Measurements from ENCODE around the gene SHE. TPM values are rescaled to one million over a fixed set of nuclear protein-coding genes. Genes with fewer than 3 reads are reported as not detected.

The SHE gene
- total RNA-seq, 4 donors from 2014 or later, result 11.6 to 55.0 (median 25.8) TPM

DNA sequence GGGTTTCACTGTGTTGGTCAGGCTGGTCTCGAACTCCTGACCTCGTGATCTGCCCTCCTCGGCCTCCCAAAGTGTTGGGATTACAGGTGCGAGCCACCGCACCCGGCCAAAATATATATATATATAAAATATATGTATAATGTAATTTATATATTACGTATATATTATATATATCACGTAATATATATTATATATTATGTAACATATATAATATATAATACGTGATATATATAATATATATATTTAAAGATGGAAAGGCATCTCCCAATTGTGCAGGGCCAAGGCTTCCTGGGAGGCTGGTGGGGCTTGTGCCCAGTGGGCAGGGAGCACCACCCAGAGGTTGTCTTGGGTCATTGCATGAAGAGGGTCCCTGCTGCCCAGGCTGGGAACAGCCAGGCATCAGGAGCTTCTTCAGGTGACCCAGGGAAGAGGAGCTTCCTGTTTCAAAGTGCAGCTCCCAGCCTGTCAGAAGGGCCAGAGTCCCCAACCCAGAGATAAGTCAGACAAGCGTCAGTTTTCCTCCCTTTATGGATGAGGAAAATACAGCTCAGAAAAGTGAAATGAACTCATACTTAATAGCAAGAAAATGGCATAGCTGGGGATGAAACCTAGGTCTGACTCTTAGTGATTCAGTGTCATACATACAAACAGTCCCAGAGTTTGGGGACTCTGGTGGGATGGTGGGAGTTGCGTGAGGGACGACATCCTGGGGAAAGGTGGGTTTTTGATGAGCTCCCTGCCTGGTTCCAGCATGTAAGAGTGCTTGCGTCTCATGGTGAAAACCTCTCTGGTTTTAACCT is 44.3 kb upstream of the SHE start:
- TF ChIP-seq, protein P1, sequence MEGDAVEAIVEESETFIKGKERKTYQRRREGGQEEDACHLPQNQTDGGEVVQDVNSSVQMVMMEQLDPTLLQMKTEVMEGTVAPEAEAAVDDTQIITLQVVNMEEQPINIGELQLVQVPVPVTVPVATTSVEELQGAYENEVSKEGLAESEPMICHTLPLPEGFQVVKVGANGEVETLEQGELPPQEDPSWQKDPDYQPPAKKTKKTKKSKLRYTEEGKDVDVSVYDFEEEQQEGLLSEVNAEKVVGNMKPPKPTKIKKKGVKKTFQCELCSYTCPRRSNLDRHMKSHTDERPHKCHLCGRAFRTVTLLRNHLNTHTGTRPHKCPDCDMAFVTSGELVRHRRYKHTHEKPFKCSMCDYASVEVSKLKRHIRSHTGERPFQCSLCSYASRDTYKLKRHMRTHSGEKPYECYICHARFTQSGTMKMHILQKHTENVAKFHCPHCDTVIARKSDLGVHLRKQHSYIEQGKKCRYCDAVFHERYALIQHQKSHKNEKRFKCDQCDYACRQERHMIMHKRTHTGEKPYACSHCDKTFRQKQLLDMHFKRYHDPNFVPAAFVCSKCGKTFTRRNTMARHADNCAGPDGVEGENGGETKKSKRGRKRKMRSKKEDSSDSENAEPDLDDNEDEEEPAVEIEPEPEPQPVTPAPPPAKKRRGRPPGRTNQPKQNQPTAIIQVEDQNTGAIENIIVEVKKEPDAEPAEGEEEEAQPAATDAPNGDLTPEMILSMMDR (IDR thresholded peaks at IDR 0.05; ENCODE audit: low read depth), result no peak

DNA sequence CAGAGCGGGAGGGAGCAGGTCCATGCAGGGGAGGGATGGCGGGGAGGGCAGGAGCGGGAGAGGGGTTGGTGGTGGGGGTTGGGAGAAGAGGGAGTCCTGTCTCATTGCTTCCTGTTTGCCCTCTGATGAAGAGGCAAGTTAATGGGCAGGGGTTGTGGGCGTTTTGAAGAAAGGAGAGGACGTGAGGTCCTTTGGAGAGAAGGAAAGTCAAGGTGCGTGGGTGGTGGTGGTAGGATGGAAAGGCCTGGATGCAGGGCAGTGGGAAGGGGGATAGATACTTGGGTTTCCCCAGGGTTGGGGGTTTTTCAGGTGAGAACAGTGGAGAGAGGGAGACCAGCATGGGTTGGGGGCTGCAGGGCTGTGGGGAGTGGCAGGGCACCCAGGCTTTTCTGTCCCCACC is 39.0 kb upstream of the SHE start:
- TF ChIP-seq, protein P1 (IDR thresholded peaks at IDR 0.05; ENCODE audit: low read depth), result no peak

DNA sequence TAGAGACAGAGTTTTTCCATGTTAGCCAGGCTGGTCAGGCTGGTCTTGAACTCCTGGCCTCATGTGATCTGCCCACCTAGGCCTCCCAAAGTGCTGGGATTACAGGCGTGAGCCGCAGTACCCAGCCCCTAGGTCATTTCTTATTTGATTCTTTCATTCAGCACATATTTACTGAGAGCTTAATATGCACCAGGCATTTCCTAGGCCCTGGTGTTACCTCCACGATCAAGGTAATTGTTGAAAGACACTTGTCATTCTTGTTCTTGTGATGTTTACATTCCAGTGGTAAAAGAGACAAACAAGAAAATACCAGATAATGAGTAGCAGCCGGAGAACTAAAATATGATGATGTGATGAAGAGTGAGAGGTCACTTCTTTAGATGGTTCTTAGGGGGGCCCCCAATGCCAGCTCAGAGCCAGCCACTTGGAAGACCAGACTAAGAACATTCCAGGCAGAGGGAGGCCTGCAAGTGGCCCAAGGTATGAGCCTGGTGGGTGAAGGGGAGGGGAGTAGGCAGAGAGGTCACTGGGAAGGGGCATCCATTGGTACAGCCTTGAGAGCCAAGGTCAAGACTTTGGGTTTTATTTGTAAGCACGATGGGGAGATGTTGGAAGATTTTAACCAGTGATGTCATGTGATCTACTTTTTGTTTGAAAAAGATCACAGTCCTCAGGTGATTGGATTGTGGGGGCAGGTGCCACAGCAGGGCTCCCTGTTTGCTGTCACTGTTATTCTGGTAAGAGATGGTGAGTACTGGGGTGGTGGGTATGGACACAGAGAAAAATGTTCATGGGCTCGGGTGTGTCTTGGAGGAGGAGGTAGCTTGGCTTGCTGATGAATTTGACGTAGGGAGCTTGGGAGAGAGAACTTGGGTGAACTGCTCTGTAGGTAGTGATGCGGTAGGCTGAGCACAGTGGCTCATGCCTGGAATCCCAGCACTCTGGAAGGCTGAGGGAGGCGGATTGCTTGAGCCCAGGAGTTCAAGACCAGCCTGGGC is 37.6 kb upstream of the SHE start:
- TF ChIP-seq, protein P1 (IDR thresholded peaks at IDR 0.05; ENCODE audit: low read depth), result no peak

DNA sequence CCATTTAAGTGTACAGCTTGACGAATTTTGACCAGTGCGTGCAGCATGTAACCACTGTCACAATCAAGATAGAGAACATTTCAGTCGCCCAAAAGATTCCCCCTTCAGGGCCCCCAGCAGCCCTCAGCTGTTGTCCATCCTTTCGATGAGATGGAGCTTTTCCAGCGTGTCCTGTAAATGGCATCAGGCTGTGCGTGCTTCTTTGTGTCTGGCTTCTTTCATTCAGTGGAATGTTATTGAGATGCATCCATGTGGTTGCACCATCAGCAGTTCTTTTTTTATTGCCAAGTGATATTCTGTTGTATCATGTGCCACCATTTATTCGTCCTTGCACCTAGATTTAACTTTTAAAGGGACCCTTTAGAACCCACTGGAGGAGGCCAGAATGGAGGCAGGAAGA is 34.4 kb upstream of the SHE start:
- TF ChIP-seq, protein P1 (IDR thresholded peaks at IDR 0.05; ENCODE audit: low read depth), result no peak

DNA sequence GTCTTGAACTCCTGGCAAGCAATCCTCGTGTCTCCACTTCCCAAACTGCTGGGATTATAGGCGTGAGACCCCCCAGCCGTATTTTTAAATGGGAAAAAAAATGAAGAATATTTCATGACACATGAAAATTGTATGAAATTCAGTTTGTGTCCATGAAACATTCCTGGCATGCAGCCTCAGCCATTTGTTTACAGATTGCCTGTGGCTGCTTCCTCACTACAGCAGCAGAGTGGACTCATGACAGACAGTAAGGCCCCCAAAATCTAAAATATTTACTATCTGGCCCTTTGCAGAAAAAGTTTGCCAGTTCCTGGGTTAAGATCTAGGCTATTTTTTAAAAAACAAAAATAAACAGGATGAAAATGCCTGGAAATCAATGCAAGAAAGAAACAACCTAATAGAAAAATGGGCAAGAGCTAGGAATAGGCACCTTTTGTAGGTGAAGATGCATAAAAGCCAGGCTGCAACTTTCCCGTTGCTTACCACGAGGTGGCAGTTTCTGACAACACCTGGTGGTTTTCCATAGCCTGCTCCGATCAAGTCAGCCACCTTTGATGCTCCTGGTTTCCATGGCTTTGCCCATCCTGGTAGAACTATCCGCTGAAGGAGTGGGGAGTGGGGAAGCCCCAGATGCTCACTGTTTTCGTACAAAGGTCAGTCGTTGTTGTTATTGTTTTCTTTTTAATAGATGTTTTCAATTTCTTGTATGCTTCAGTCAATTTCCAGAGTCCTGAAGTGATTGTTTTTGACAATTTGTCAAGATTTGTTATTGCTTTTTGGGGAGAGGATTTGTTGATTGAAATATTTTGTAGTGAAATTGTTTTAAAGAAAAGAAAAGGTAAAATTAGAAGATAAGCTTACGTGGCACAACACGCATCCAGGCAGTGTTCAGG is 32.0 kb upstream of the SHE start:
- TF ChIP-seq, protein P1 (IDR thresholded peaks at IDR 0.05; ENCODE audit: low read depth), result no peak

DNA sequence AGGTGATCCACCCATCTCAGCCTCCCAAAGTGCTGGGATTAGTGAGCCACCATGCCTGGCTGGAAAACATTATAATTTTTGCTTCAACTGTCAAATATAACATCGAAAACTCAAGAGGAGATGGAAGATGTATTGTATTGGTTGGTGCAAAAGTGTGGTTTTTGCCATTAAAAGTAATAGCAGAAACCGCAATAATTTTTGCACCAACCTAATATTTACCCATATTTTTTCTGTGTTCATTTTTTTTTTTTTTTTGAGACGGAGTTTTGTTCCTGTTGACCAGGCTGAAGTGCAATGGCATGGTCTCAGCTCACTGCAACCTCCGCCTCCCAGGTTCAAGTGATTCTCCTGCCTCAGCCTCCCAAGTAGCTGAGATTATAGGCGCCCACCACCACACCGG is 27.1 kb upstream of the SHE start:
- TF ChIP-seq, protein P1 (IDR thresholded peaks at IDR 0.05; ENCODE audit: low read depth), result no peak

Data from subcutaneous adipose tissue (tissue), 4 donors.